Activated T-cell treated with anti-CD3 and anti-CD28 coated beads for 1 hour (primary cell): ENCODE data around the gene SERP1.
"Not testable (repeated sequence)": the region's sequence is repeated elsewhere in the genome, so short reads cannot be mapped to it uniquely, and the experiment has no call there.

Experiments used
- DNase-seq: peaks from one replicate; pipeline ENCODE4 v3.0.0-alpha.2; 2020; ENCODE audit warnings: low read depth

The SERP1 gene

DNA sequence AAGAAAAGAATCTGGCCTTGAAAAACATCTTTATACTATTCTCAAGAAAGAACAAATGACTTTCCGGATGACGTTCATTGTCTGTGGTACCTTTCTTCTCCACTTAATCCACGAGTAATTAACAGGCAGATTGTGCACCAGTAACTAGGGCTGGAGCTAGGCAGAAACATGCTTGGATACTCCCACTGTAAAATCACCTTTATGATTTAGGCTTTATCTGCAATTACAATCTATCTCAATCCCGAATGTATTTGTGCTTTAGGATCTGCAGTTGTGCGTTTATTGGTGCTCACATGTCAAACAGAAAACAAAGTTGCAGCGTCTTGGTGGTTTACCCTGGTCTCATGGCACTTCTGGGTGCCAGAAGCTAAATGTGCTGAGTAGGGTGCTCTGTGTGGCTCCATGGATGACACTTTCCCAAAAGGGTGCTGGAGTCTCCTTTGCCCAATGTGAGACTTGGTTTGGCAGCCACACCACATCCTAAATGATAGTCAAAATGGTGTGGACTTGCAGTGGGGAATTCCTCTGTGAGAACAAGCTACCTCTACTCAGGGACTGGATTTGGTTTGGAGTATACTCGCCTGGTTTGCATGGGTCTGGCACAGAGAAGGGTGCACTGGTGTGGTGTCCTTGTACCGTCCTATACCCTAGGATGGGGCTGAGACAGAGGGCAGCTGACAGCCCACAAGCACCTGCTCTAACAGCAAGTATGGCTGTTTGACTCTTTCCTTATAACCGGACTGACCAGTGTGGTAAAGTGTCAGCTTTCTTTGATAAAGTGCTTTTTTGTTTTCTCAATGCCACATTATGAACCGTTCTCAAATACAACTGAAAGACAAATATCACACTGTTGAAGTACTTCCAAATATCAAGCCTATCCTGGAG, 7.7 kb downstream of the SERP1 start:
- DNase-seq, result no peak

DNA sequence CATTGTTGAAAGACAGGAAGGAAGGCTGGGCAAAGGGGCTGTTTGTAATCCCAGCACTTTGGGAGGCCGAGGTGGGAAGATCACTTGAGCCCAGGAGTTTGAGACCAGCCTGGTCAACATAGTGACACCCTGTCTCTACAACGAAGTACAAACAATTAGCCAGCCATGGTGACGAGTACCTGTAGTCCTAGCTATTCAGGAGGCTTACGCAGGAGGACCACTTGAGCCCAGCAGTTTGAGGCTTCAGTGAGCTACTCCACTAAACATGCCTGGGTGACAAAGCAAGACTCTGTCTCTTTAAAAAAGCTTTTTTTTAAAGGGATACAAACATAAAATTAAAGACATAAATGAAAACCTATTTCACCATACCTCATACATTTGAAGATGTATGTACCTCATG, 11.1 kb downstream of the SERP1 start:
- DNase-seq, result no peak

DNA sequence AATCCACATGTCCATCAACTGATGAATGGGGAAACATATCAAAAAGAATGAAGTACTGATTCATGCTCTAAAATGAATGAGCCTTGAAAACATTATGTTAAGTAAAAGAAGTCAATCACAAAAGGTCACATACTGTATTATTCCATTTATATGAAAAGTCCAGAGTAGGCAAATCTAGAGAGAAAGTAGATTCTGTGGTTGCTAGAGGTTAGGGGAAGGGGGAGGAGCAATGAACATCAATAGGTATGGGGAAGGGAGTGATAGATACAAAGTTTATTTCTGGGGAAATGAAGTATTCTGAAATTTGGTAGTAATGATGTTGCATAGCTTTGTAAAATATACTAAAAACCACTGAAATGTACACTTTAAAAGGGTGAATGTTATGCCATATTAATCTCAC, 14.5 kb downstream of the SERP1 start:
- DNase-seq, result no peak

DNA sequence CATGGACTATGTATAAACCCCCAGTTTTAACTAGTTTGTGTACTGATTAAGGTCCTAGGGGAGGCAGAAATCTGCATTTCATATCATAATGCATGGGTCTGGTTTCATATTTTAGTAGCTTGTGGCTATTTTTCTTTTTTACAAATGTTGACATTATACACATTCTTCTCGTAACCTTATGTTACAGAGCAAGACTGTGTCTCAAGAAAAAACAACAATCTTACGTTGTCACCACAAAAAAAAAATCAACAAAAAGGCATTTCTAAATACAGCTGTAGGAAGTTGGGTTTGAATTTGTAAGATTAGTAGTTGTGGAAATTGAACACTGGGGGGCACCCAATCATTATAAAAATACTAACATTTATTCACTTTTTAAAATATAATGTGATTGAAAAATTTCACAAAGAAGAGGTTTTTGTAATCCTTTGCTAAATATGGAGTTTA, 17.9 kb downstream of the SERP1 start:
- DNase-seq, result no peak

DNA sequence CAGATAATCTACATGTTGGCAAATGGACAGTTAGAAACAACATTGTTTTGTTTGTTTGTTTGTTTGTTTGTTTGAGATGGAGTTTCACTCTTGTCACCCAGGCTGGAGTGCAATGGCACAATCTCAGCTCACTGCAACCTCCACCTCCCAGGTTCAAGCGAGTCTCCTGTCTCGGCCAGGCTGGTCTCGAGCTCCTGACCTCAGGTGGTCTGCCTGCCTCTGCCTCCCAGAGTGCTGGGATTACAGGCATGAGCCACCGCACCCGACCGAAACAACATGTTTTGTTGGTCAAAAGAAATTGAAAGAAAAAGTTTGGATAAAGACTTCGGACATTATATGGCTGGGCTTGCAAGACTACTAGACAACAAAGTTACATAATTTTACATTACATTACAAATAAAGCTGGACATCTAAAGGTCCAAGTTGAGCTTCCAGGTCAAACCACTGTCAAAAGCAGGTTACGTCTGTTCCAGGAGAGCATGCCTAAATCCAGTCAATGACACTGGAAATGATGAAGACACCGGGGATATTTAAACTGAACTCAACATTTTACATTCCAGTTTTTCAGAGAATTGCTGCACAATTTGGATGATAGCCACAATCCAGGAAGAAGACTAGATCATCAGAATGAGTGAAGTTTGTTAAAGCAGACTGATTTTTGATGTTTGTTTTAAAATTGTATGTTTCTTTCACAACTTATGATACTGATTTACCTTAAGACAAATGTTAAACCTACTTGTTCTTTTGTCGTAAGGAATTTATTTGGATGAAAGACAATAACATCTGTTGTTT, 18.6 kb downstream of the SERP1 start:
- DNase-seq, result no peak

DNA sequence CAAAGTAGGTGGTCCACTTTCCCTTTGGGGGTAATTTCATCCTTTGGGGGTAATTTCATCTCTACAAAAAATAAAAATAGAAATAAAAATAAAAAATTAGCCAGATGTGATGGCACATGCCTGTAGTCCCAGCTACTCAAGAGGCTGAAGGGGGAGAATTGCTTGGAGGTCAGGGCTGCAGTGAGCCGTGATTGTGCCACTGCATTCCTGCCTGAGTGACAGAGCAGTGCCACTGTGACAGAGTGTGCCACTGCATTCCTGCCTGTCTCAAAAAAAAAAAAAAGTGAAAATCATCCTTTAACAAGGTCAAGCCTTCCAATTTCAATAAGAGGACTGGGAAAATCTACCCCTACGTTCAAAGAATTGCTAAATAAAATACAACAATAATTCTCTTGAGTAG, 22.8 kb downstream of the SERP1 start:
- no peak for DNase-seq

DNA sequence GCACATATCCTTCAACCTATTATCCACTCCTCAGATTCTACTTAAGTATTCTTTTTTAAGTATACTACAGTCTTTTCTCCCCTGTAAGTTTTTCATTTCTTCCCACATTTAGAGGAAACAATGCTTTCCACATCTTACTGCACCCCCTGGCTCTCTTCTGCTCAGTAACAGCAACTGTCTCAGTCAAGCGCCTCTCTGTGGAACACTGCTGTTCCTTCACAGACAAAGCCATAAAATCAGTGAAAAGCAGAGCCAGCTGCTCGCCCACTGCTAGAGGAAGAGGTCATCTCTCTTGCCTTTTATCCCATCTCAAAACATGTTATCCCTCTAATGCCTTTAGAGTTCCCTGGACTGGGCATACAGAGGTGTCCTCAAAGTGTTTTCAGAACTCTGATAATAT, 24.8 kb downstream of the SERP1 start:
- DNase-seq, result no peak

DNA sequence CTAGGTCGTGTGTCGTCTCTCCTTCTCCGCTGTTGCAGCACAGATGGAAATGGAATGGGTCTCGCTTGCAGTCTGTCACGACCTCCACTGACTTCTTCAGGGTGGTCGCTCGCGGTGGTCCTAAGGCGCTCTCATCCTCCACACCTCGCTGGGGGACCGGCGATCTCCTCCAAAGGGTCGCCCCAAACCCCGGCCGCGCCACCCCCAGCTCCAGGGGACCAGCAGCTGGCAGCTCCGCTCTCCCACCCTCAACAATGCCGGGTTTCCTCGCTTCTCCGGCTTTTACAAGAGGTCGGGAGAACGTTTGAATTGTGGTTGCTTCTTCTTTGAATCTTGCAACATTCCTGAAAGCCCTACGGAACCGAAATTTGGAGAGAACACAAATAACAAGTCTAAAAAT, 25.9 kb downstream of the SERP1 start:
- no peak for DNase-seq

DNA sequence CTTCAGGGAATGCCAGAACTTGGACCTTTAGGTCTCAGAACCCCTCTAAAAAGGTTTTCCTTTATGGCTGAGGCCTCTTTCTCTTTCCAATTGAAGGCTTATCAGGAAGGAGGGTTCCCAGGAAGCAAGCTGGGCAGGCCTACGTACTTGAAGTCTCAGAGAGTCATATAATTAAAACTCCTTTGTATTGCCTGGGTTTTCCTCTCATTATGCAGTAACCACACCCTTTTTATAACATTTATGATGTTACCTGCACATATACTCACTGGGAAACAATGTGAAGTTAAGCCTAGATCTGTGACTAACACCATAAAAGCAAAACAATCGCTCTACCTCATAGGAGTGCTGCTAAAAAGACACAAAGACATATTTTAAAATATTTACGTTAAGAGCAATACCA, 27.3 kb downstream of the SERP1 start:
- no peak for DNase-seq

DNA sequence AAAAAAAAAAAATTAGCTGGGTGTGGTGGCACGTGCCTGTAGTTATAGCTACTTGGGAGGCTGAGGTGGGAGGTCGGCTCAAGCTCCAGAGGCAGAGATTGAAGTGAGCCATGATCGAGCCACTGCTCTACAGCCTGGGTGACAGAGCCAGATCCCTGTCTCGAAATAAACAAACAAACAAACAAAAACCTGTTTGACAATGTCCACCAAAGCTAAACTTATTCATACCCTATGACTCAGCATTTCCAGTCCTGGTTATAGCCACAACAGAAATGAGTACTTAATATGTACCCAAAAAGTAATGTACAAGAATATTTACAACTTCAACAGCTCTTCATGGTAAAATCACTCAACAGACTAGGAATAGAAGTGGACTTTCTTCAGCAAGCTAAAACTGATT, 31.1 kb downstream of the SERP1 start:
- no peak for DNase-seq

DNA sequence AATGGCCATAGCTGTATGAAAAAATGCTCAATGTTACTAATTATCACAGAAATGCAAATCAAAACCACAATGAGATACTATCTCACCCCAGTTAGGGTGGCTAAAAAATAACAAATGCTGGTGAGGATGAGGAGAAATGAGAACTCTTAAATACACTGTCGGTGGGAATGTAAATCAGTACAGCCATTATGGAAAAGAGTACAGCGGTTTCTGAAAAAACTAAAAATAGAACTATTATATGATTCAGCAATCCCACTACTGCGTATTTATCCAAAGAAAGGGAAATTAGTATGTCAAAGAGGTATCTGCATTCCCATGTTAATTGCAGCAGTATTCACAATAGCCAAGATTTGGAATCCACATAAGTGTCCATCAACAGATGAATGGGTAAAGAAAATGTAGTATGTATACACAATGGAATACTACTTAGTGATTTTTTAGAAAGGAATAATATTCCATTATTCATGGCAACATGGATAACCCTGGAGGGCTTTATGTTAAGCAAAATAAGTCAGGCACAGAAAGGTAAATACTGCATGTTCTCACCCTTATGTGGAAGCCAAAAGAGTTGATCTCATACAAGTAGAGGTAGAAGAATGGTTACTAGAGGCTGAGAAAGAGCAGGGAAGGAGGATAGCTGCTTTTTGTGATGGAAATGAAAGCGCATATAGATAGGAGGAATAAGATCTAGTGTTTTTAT, 35.0 kb downstream of the SERP1 start:
- DNase-seq, result no peak

DNA sequence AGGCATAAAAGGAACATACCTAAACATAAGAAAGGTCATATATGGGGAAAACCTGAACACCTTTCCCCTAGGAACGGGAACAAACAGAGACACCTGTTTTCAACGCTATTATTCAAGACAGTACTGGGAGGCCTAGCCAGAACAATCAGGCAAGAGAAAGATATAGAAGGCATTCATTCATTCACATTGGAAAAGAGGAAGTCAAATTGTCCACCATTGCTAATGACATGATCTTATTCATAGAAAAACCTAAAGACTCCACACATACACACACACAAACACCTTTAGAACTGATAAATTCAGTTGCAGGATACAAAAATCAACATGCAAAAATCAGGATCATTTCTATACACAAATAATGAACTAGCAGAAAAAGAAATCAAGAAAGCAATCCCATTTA, 36.5 kb downstream of the SERP1 start:
- no peak for DNase-seq

DNA sequence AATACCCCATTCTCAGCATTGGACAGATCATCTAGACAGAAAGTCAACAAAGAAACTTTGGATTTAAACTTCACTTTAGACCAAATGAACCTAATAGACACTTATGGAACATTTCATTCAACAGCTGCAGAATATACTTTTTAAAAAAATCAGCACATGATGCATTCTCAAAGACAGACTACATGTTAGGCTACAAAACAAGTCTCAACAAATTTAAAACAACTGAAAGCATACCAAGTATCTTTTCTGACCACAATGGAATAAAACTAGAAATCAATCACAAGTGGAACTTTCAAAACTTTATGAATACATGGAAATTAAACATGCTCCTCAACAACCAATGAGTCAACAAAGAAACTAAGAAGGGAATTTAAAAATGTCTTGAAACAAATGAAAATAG, 37.9 kb downstream of the SERP1 start:
- no peak for DNase-seq

DNA sequence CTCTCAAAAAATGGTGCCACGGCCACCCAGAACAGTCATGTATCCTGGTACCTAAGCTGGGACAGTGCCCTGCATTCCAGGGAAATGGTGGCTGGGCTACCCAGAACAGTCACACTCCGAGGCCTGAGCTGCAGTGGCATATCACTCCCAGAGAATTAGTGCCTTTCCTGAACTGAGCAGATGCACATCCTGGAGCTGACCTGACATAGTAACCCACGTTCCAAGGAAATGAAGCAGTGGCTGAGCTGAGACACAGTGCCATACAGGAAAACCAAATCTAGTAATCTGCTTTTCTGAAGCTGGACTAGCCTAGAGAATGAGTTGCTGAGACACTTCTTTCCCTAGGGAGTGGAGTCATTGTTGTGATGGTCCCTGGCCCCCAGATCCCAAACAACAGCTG, 41.8 kb downstream of the SERP1 start:
- DNase-seq, result no peak

DNA sequence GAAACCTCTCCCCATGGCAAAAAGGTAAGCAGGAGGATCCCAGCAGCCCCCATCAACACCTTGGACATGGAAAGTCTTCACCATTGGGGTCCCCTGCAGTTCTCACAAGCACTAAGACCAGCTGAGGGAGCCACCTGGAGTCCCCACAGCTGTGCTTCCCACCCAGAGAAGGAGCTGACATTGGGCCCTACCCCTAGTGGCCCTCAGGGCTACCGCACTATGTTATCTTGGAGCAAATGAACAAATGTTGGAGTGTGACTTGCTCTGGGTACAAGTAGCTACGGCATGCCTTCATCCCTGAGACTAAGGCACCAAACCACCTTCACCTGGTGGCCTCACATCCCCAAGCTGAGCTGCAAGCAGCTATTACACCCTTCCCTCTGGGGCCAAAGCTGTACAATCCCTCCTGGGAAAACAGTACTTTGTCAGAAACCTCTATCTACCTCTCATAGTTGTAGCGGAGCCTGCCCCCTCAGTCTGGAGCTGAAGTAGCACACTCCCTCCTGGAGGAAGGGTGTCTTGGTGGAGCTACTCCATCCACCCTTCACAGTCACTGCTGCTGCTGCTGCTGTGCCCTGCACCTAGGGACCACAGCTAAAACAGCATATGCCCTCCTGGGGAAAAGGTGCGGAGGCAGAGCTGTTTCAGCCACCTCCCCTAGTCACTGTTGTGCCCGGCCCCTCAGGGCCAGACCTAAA, 42.7 kb downstream of the SERP1 start:
- no peak for DNase-seq

DNA sequence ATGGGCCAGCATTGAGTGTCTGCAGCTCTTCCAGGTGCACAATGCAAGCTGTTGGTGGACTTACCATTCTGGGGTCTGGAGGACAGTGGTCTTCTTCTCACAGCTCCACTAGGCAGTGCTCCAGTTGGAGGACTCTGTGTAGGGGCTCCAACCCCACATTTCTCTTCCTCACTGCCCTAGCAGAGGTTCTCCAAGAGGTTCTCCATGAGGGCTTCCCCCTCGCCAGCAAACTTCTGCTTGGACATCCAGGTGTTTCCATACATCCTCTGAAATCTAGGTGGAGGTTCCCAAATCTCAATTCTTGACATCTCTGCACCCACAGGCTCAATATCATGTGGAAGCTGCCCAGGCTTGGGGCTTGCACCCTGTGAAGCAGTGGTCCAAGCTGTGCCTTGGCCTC, 45.3 kb downstream of the SERP1 start:
- DNase-seq, result not testable (repeated sequence)

DNA sequence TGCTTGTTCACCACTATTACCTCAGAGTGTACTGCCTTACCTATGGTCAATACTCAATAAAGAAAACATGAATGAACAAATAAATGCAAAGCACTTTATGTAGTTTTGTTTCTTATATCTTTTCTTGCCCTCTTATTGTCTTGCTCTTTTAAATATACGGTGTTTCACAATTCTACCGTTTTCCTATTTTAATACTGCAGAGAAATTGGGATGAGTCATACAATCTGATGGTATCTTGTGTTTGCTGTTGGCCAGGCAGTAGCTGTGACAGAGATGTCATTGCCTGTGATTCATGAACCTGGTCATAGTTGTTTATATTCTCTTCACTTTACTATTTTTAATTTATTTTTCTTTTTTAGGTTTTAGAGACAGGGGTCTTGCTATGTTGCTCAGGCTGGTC, 48.3 kb downstream of the SERP1 start:
- DNase-seq, result no peak

DNA sequence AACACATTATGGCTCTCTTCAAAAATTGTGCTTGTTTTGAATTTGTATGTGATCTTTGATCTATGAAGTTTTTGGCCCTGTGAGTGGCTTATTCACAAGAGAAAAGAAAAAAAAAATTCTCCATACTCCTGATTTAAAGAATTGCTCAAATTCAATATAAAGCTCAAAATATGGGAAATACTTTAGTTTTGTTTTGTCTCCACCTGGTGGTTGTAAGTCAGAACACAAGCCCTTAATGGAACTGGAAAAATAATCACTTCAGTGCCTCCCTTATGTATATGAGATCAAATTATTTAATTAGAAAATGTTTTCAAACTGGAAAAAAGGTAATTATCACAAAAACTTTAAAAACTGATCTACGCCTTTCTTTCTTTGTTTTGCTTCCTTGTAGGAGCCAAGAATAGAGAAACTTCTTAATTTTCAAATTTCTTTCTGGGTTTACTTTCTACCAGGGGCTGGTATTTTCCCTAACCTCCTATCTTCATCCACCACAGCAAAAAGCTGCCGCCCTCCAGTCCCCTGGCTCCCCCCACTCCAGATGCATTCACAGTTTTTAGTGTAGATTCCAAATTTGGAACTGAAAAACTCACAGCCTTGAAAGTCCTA, 50.6 kb downstream of the SERP1 start:
- DNase-seq, result no peak

DNA sequence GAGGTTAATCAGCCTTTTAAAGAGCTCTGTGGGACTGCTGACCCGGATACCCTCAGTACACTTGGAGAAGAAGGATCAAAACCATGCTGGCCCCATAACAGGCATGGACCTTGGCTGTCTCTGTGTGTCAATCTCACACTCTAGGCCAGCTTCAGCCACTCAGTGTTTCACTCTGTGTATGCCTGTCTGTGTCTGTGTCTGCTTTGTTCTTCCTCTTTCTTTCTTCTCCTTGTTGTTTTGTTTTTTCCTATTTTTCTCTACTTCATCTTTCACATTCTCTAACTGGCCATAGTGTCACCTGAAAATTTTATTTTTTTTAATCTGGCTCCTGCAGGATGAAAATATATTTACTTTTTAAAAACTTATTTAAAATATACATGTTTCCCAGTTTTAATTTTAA, 51.1 kb downstream of the SERP1 start:
- DNase-seq, result no peak

DNA sequence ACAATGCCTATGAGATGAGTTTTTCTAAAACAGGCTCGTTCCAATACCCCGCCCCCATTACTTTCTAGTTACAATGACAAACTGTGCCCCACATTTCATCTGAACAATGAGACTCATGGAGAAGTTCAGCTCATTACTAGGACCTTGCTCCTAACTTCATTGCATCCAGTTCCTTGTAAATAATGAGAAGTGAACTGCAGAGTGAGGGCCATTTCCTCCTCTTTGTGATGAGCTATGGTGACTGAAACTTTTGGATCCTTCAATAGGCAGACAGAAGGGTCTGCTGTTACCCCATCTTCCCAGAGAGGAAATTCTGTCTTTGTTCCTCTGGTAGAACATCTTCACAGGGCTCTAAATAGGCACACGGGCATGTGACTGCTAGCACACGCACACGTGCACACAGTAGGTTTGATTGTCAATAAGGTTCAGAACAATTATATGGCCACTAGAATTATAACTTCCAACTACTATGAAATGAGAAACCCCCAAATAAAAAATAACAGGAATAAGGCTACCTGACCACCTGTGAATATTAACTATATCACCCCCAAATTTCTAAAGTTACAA, 51.8 kb downstream of the SERP1 start:
- no peak for DNase-seq
